Measurements from ENCODE around the gene RAD52.

RAD52 gene

DNA sequence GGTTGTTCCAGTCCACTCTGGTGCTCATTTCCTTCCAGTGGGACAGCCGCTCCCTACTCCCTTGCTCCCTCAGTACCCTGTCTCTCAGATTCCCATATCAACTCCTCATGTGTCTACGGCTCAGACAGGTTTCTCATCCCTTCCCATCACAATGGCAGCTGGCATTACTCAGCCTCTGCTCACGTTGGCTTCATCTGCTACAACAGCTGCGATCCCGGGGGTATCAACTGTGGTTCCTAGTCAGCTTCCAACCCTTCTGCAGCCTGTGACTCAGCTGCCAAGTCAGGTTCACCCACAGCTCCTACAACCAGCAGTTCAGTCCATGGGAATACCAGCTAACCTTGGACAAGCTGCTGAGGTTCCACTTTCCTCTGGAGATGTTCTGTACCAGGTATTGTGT, 69.9 kb downstream of the RAD52 start:
- in situ Hi-C loops (cut with MboI; ENCODE audit: low sequenced_read_pairs): no loop called here

DNA sequence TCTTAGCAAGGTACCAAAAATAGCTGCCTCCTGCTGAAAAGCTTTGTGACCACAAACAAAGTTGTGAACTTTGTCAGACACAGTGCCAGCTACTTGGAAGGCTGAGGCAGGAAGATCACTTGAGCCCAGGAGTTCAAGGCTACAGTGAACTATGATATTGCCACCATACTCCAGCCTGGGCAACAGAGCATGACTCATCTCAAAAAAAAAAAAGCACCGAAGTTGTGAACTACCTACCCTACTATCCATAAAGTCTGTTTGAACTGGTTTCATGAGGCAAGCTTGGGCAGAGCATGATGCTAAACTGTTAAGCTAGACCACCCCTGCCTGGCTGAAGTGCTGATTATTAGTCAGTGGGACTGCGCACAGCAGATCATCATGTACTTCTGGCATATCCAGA, 75.5 kb downstream of the RAD52 start:
- in situ Hi-C loops (cut with MboI; ENCODE audit: low sequenced_read_pairs): no loop called here

DNA sequence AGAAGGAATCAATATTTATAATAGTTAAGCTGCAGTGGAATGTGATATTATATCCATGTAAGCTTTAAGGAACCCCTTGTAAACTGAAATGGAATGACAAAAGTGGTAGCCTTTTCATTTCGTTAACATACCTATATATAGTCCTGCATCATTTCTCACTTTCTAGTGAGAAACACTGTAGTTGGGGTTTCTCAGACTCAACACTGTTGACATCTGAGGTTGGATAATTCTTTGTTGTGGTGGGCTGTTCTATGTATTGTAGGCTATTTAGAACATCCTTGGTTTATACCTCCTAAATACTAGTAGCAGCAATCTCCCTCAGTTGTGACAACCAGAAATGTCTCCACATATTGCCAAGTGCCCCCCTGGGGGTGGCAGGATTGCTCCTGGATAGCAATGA, 79.1 kb downstream of the RAD52 start:
- in situ Hi-C loops (cut with MboI; ENCODE audit: low sequenced_read_pairs): no loop called here

- in situ Hi-C loops (cut with MboI; ENCODE audit: low sequenced_read_pairs): no loop called here
Observed at GRCh38 chr12:868722-869121, 80.8 kb downstream of the RAD52 start.

- in situ Hi-C loops (cut with MboI; ENCODE audit: low sequenced_read_pairs): no loop called here
Observed at GRCh38 chr12:867905-868304, 81.6 kb downstream of the RAD52 start.

- in situ Hi-C loops (cut with MboI; ENCODE audit: low sequenced_read_pairs): no loop called here
Observed at GRCh38 chr12:865614-866013, 83.9 kb downstream of the RAD52 start.

DNA sequence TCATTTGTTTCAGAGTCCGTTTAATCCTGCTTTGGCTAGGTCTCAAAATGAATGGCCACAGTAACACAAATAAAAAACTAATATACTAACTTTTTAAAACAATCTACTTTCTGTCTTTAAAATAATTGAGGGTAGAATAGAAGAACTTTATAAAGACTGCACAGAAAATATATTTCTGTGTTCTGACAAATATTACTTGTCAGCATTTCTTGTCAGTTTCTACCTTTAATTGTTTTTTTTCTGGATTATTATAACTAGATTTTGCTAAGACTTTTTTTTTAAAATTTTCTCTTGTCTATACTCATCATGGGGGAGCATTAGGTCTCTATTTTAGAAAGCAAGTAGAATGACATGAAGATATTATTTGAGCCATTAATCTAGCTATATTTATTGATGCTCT, 86.2 kb downstream of the RAD52 start:
- in situ Hi-C loops (cut with MboI; ENCODE audit: low sequenced_read_pairs): no loop called here

- in situ Hi-C loops (cut with MboI; ENCODE audit: low sequenced_read_pairs): no loop called here
Observed at GRCh38 chr12:862303-862911, 87.1 kb downstream of the RAD52 start.
